ENCODE data around the gene TSC22D1. TPM values are rescaled to one million over a fixed set of nuclear protein-coding genes. Genes with fewer than 3 reads are reported as not detected.

TSC22D1 gene
- total and polyA plus RNA-seq, 2 of the 4 experiments (the other 2 are of a cell fraction), result 30.8 to 42.2 TPM

GRCh38 chr13:44393391-44393790, 182.7 kb downstream of the TSC22D1 start:
- Histone ChIP-seq H3K23ac (ENCODE audit: low read depth, low read length) (no peak overlapping the region), H2BK15ac (ENCODE audit: low read depth, low read length) (no peak overlapping the region), H3K79me1 (ENCODE audit: low read depth in 1 of 2, low read length in 2 of 2) (no peaks in the 10 kb centered on the region), H3K4me2 (ENCODE audit: low read depth, low read length) (no peak overlapping the region), H2BK20ac (ENCODE audit: low read depth, low read length) (no peak overlapping the region), H3K4ac (ENCODE audit: low read depth, low read length) (no peak overlapping the region), H3K18ac (ENCODE audit: low read depth, low read length) (no peak overlapping the region), H4K91ac (ENCODE audit: insufficient read depth, low read depth, low read length) (no peak overlapping the region), H4K5ac (ENCODE audit: low read depth, low read length) (no peak overlapping the region), H2BK5ac (ENCODE audit: low read depth, low read length, poor library complexity, severe bottlenecking) (no peak overlapping the region), H2AK9ac (replicated peaks; ENCODE audit: low read depth, low read length, poor library complexity) (no peak overlapping the region), H4K8ac (ENCODE audit: low read depth in 2 of 2, low read length in 2 of 2) (no peak overlapping the region), H3K27ac (ENCODE audit: insufficient read depth, low read length) (no peak overlapping the region), H3K9me1 (ENCODE audit: insufficient read depth, low read length) (0 out of 2 replicates have a peak, but pooled peaks cover 2% of the 10 kb centered on the region), H3K14ac (replicated peaks; ENCODE audit: low read depth, low read length) (no peak overlapping the region), H3K9me3 (ENCODE audit: control insufficient read depth, insufficient read depth, low read length) (no peaks in the 10 kb centered on the region), H3K56ac (ENCODE audit: extremely low read depth, insufficient read depth, low read length) (no peak overlapping the region), H3K9ac (ENCODE audit: low read depth, low read length) (no peak overlapping the region), H4K20me1 (ENCODE audit: insufficient read depth, low read length) (no peaks in the 10 kb centered on the region), H2AK5ac (ENCODE audit: low read depth, low read length) (no peak overlapping the region), H2BK120ac (ENCODE audit: low read depth, low read length) (no peak overlapping the region), H3K4me1 (ENCODE audit: control insufficient read depth, insufficient read depth, low read length) (peaks cover 3% of the 10 kb centered on the region; the same call in 1 of the 2 replicates), H3K4me3 (ENCODE audit: insufficient read depth, low read depth, low read length) (no peak overlapping the region), H2AFZ (replicated peaks; ENCODE audit: low read length, poor library complexity) (no peak overlapping the region), H3K27me3 (ENCODE audit: control insufficient read depth, insufficient read depth, low read length) (peaks cover 2% of the 10 kb centered on the region; the same call in 1 of the 2 replicates), H3K36me3 (ENCODE audit: control insufficient read depth, insufficient read depth, low read length) (no peaks in the 10 kb centered on the region)
- ChIA-PET POLR2A (ENCODE audit: unreplicated experiment) (no interaction called here), CTCF (no interaction called here)
- dilution Hi-C loops (cut with HindIII; ENCODE audit: low sequenced_read_pairs, unreplicated experiment) (no loop called here), in situ Hi-C loops (cut with MboI; ENCODE audit: low sequenced_read_pairs) (no loop called here), intact Hi-C loops (cut with micrococcal nuclease) (no loop called here)
- TF ChIP-seq CEBPB (IDR thresholded peaks at IDR 0.05; ENCODE audit: low read depth, low read length) (no peak), RAD21 (IDR thresholded peaks at IDR 0.05; ENCODE audit: low read length) (no peak), MXI1 (IDR thresholded peaks at IDR 0.05; ENCODE audit: borderline replicate concordance, low read depth, low read length) (no peak), ELK1 (IDR thresholded peaks at IDR 0.05; ENCODE audit: borderline replicate concordance, low read depth, low read length) (no peak), MAZ (IDR thresholded peaks at IDR 0.05; ENCODE audit: borderline replicate concordance, low read depth, low read length) (no peak), RFX5 (IDR thresholded peaks at IDR 0.05; ENCODE audit: low read depth, low read length) (no peak), BHLHE40 (IDR thresholded peaks at IDR 0.05; ENCODE audit: low read depth, low read length) (no peak), CHD1 (IDR thresholded peaks at IDR 0.05; ENCODE audit: low read depth, low read length) (no peak)
- ATAC-seq (ENCODE audit: low read depth), result no peak
- no CpG with 5 or more reads among the region's 8 CpGs for WGBS, 2 experiments (ENCODE audit: extremely low coverage in 2 of 2, insufficient read length in 1 of 2)
- no peak for DNase-seq
- BruUV-seq (replicated peaks), result no TSS peak

All from IMR-90 (cell line).